GM19328 (cell line): Measurements from ENCODE around the gene GAK.

Source experiments
- ATAC-seq: cut with Tn5 transposase; IDR thresholded peaks from one replicate; pipeline ENCODE4 v1.9.1; 2021; ENCODE audit warnings: mild to moderate bottlenecking, moderate library complexity; ENCODE audit not compliant: unreplicated experiment

GAK gene

DNA sequence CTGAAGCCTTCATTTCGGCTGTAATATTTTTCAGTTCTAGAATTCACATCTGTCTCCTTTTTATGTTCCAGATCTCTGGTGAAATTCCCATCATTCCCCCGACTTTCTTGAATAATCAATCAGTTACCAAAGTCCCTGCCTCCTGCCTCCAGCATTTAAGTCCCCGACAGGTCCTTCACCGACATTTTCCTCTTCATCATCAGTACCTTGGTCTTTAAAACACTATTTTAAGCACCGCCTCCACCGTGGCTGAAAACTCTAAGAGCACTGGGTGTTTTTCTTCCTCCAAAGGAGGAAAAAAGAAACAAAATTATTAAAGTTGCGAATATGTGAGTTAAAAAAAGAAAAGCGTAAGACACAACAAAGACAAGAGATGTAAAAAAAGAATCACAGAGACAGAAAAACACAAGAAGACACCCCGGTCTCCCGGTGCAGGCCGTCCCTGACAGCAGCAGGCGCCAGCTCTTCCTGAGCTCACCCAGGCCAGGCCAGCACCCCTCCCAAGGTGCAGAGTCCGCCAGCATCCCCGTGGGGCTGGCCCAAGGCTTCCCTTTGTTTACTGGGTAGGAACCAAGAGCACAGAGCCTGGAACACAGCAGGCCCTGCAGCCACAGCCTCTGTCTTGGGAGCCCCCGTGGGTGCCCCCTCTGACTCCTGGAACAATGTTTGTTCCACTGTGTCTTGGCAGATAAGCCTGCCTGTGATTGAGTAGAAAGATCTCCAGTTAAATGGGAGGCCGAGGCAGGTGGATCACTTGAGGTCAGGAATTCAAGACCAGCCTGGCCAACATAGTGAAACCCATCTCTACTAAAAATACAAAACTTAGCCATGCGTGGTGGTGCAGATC is 56.9 kb downstream of the GAK start:
- no peak for ATAC-seq

DNA sequence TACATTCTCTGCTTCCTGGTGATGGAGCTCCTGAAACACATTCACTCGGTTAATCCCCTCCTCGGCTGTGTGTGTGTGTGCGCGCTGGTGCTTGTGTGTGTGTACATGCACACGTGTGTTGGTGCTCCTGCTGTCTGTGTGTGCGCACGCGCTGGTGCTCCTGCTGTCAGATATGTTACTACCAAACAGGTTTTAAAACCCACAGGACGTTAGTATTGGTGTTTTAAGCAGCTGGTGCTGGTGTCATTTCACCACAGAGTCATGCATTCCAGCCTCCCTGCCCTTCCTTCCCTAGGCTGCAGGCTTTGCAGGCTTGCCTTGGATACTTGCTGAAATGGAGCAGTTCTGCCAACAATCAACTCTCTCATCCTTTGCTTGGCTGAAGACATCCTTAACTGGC is 58.1 kb downstream of the GAK start:
- ATAC-seq, result no peak

- ATAC-seq, result no peak
Measured at GRCh38 chr4:872241-872981, 59.7 kb downstream of the GAK start.

GRCh38 chr4:871484-871883 is 60.6 kb downstream of the GAK start:
- no peak for ATAC-seq

- ATAC-seq, result no peak
Measured at GRCh38 chr4:870951-871350, 61.2 kb downstream of the GAK start.

GRCh38 chr4:869776-870175 is 62.3 kb downstream of the GAK start:
- ATAC-seq, result no peak

GRCh38 chr4:868421-868820 is 63.7 kb downstream of the GAK start:
- no peak for ATAC-seq

DNA sequence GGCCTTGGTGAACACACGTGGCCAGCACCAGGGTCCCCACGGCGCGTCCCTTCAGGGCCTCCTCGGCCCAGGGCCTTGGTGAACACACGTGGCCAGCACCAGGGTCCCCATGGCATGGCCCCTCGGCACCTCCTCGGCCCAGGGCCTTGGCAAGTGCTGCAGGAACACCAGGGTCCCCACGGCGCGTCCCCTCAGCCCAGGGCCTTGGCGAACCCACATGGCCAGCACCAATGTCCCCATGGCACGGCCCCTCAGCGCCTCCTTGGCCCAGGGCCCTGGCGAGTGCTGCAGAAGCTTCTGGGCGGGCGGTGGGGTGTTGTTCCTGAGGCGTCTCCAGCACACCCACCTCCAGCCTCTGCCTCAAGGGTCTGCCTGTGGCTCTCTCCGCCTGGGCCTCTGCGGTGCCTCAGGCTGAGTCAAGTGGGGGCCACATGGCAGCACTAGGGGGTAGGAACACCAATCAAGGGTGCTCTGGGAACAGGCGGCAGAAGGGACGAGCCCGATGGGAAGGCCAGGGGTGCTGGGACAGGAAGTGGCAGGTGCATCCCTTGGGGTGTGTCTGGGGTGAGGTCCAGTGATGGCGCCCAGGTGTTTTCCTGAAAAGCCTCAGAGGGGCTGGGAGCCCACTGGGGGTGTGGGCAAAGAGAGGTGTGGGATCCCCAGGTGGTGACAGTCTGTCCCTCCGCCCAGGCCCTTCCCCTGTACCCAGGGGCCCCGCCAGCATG is 64.4 kb downstream of the GAK start:
- ATAC-seq, result no peak

DNA sequence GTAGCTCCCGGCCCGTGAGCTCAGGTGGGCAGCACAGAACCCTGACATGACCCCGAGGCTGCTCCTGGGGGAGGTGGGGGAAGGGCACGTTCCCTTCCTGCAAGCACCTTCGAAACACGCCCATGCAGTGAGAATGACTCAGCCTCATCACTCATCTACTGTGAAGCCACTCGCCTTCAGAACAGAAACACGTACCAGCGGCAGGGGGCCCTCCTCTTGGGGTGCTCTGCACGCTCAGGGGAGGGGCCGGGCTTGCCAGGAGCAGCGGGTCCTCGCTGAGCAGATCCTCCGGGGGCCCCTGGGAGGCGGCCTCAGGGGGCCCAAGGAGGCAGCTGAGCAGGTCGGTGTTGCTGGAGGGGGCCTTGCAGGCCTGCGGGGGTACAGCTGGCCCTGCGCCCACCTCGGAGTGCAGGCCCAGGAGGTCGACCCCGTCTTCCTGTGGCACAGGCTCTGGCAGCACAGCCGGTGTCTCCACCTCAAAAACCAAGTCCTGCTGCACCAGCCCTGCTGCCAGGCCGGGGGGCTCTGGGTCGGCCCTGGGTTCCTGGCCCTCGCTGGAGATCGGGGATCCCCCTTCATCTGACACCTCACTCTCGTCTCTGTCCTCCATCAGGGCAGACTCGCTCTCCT is 65.2 kb downstream of the GAK start:
- no peak for ATAC-seq

DNA sequence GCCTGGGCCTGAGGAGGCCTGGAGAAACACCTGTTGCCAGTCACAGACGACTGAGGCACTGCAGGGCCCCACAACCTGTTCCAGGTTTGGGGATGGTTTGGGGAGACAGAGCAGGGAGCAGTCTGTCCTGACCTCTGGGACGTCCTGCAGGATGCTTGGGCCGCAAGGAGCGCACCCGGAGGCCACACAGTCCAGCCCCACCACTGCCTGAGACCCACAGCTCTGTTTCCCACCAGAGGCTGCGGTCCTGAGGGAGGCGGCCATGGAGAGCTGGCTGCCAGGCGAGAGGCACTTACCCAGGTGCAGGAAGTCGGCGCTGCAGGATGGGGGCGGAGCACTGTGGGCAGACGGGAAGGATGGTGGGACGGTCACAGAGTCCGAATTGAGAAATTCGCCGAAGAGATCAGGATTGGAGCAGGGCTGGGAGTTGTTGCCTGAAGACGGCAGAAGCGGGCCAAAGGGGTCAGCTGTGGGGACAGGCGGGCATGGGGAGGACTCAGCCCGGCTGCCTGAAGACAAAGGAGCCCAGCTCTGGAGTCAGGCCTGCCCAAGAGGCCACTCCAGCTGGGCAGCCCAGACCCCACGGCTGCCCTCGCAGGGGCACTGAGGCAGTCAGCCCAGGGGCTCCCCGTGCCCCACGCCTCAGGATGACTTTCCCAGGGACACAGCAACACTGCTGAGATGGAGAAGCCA is 65.9 kb downstream of the GAK start:
- no peak for ATAC-seq

DNA sequence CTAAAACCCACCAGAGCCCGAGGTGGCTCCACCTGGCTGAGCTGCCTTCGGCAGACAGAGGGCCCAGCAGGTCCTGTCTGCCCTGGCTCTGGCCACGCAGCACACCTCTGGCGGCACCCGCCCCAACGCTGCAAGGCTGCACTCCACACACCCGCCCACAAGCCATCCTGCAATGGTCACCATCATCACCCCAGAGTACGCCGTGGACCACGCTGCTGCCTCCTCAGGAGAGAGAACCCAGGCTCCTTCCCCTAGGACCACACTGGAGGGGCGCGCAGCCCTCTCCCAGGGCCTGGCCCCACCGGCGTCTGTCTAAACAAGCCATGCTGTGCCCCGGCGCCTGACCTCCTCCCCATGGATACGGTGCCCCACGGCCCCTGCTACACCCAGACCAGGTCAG is 66.5 kb downstream of the GAK start:
- ATAC-seq, result no peak

GRCh38 chr4:865121-865465 is 67.0 kb downstream of the GAK start:
- ATAC-seq, result no peak

DNA sequence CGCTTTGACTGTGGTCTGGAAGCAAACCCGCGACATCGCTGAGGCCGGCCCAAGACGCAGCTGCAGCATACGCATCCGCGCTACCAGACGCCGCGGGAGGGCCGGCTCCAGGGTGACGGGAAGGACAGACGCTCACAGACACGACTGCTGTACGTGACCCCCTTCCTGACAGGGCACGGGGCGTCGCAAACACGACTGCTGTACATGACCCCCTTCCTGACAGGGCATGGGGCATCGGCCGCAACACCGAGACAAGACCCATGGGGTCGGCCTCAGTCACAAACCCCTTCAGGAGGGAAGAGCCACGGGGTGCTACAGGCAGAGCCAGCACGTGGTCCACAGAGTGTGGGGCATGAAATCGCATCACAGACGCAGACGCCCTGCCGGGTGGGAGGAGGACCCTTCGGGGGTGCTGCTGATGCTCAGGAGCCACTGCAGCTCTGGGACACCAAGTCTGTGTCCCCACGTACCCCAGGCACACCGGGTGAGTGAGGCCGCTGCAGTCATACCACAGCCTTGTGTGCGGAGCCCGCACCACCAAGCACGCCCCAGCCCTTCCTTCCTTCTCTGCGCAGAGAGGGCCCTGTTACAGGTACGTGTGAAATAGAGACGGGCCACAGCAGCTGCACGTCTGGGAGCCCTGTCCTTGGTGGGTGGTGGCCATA is 67.5 kb downstream of the GAK start:
- no peak for ATAC-seq

GRCh38 chr4:860561-860960 is 71.6 kb downstream of the GAK start:
- ATAC-seq, result no peak

GRCh38 chr4:859496-859895 is 72.6 kb downstream of the GAK start:
- ATAC-seq, result no peak

GRCh38 chr4:858831-859451 is 73.2 kb downstream of the GAK start:
- ATAC-seq, result no peak

GRCh38 chr4:858041-858481 is 74.1 kb downstream of the GAK start:
- no peak for ATAC-seq

DNA sequence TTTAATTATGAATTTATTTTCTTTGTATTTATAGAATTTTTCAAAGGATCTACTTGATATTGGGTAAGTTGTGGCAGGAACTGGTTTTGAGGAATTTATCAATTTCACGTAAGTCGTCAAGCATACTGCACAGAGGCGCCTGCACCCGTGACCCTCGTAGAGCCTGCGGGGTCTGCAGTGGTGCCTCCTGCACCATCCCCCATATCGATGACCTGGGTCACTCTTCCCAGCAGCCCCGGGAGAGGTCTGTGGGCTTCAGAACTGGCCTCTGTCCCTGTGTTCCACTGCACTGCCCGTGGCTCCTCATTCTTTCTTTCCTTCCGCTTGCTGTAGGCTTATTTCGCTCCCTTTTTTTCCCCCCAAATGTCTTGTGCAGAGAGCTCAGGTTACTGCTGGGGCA is 74.7 kb downstream of the GAK start:
- ATAC-seq, result no peak

DNA sequence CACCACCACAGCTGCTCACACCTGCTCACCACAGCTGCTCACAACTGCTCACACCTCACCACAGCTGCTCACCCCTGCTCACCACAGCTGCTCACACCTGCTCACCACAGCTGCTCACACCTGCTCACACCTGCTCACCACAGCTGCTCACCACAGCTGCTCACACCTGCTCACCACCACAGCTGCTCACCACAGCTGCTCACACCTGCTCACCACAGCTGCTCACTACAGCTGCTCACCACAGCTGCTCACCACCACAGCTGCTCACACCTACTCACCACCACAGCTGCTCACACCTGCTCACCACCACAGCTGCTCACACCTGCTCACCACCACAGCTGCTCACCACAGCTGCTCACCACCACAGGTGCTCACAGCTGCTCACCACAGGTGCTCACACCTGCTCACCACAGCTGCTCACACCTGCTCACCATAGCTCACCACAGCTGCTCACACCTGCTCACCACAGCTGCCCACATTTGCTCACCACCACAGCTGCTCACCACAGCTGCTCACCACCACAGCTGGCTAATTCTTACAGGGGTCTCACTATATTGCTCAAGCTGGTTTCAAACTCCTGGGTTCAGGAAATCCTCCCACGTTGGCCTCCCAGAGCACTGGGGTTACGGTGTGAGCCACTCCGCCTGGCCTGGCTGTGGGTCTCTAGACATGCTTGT is 75.8 kb downstream of the GAK start:
- no peak for ATAC-seq
